Measurements from ENCODE around the gene NDUFA7.

DNA sequence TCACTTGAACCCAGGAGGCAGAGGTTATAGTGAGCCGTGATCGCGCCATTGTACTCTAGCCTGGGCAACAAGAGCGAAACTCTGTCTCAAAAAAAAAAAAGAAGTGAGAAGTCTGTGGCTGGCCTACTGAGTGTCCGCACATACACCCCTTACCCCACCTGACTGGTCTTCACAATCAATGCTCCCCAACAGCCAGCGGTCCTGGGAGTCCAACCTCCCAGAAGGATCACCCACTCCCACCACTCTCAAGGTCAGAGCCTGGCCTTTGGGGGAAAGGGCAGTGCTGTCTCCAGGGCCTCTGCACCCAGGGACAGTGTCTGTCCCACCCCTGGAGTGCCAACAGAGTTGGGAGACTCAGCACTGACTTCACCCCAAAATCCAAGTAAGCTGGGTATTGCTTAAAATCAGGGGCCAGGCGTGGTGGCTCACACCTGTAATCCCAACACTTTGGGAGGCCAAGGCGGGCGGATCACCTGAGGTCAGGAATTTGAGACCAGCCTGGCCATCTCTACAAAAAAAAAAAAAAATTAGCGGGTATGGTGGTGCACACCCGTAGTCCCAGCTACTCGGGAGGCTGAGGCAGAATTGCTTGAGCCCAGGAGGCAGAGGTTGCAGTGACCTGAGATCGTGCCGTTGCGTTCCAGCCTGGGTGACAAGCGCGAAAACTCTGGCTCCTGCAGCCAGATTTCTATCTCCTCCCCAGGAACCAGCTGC is 10.7 kb downstream of the NDUFA7 start:
- TF ChIP-seq, protein P1, sequence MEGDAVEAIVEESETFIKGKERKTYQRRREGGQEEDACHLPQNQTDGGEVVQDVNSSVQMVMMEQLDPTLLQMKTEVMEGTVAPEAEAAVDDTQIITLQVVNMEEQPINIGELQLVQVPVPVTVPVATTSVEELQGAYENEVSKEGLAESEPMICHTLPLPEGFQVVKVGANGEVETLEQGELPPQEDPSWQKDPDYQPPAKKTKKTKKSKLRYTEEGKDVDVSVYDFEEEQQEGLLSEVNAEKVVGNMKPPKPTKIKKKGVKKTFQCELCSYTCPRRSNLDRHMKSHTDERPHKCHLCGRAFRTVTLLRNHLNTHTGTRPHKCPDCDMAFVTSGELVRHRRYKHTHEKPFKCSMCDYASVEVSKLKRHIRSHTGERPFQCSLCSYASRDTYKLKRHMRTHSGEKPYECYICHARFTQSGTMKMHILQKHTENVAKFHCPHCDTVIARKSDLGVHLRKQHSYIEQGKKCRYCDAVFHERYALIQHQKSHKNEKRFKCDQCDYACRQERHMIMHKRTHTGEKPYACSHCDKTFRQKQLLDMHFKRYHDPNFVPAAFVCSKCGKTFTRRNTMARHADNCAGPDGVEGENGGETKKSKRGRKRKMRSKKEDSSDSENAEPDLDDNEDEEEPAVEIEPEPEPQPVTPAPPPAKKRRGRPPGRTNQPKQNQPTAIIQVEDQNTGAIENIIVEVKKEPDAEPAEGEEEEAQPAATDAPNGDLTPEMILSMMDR (IDR thresholded peaks at IDR 0.05), result no peak
- TF ChIP-seq ESRRA (IDR thresholded peaks at IDR 0.05; ENCODE audit: borderline replicate concordance, low read length) (no peak), JUN (IDR thresholded peaks at IDR 0.05) (no peak), CBX8 (IDR thresholded peaks at IDR 0.05) (no peak), ZNF302 (CRISPR knock-in tag; IDR thresholded peaks at IDR 0.05) (no peak), CHD2 (IDR thresholded peaks at IDR 0.05; ENCODE audit: low read length, partially characterized antibody) (no peak), CEBPB (IDR thresholded peaks at IDR 0.05) (no peak), MYC (IDR thresholded peaks at IDR 0.05; ENCODE audit: borderline replicate concordance, low read length) (no peak), POLR2A (IDR thresholded peaks at IDR 0.05; ENCODE audit: low read length) (no peak)
- TF ChIP-seq, protein P2, sequence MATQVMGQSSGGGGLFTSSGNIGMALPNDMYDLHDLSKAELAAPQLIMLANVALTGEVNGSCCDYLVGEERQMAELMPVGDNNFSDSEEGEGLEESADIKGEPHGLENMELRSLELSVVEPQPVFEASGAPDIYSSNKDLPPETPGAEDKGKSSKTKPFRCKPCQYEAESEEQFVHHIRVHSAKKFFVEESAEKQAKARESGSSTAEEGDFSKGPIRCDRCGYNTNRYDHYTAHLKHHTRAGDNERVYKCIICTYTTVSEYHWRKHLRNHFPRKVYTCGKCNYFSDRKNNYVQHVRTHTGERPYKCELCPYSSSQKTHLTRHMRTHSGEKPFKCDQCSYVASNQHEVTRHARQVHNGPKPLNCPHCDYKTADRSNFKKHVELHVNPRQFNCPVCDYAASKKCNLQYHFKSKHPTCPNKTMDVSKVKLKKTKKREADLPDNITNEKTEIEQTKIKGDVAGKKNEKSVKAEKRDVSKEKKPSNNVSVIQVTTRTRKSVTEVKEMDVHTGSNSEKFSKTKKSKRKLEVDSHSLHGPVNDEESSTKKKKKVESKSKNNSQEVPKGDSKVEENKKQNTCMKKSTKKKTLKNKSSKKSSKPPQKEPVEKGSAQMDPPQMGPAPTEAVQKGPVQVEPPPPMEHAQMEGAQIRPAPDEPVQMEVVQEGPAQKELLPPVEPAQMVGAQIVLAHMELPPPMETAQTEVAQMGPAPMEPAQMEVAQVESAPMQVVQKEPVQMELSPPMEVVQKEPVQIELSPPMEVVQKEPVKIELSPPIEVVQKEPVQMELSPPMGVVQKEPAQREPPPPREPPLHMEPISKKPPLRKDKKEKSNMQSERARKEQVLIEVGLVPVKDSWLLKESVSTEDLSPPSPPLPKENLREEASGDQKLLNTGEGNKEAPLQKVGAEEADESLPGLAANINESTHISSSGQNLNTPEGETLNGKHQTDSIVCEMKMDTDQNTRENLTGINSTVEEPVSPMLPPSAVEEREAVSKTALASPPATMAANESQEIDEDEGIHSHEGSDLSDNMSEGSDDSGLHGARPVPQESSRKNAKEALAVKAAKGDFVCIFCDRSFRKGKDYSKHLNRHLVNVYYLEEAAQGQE (IDR thresholded peaks at IDR 0.05), result no peak
- TF ChIP-seq, protein P3, sequence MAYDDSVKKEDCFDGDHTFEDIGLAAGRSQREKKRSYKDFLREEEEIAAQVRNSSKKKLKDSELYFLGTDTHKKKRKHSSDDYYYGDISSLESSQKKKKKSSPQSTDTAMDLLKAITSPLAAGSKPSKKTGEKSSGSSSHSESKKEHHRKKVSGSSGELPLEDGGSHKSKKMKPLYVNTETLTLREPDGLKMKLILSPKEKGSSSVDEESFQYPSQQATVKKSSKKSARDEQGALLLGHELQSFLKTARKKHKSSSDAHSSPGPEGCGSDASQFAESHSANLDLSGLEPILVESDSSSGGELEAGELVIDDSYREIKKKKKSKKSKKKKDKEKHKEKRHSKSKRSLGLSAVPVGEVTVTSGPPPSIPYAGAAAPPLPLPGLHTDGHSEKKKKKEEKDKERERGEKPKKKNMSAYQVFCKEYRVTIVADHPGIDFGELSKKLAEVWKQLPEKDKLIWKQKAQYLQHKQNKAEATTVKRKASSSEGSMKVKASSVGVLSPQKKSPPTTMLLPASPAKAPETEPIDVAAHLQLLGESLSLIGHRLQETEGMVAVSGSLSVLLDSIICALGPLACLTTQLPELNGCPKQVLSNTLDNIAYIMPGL (CRISPR knock-in tag; IDR thresholded peaks at IDR 0.05; ENCODE audit: borderline replicate concordance), result no peak

Data from A549 (cell line).